Measurements from ENCODE around the gene MED13L.

Gene MED13L

DNA sequence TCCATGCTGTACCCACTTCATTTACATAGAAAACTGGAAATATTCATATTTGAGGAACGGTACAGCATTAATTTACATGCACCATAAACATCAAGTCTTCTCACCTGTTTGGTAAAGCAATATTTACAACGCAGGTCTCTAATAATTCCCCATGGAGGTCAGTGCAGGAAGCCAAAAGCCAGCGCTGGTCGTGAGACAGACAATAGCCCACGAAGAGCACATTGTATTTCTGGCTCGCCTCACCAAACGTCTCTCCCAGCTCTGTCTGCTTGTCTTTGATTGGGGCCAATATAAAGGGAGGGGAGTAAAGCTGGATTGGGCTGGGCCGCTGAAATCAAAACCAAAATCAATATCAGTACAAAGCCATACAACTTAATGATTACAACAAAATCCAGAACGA lies 302.1 kb downstream of the MED13L start:
- no peak for DNase-seq (ENCODE audit: low spot score)

- no peak for DNase-seq (ENCODE audit: low spot score)
Observed at GRCh38 chr12:115973968-115974724, 303.3 kb downstream of the MED13L start.

GRCh38 chr12:115973066-115973465 lies 304.4 kb downstream of the MED13L start:
- DNase-seq (ENCODE audit: low spot score) = no peak

GRCh38 chr12:115972241-115972640 lies 305.3 kb downstream of the MED13L start:
- no peak for DNase-seq (ENCODE audit: low spot score)

GRCh38 chr12:115968211-115968610 lies 309.3 kb downstream of the MED13L start:
- no peak for DNase-seq (ENCODE audit: low spot score)

- no peak for DNase-seq (ENCODE audit: low spot score)
Observed at GRCh38 chr12:115966376-115966775, 311.1 kb downstream of the MED13L start.

DNA sequence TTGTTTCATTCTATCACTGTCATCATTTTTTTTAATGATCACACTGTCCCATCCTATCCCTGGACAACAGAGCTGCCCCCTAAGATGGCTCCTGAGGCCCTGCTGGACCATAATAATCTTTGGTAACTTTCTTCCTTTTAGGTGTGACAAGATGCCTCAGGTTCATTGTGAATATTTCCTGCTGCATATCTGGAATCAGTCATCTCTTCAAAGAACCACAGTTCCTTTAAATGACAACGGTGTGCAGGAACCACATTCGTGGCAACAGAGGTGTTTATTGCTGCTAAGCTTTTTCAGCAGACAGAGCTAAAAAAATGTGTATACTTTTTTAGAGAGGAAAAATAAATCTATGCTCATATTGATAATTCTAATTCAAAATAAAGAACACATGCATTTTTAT lies 312.9 kb downstream of the MED13L start:
- DNase-seq (ENCODE audit: low spot score) = no peak

DNA sequence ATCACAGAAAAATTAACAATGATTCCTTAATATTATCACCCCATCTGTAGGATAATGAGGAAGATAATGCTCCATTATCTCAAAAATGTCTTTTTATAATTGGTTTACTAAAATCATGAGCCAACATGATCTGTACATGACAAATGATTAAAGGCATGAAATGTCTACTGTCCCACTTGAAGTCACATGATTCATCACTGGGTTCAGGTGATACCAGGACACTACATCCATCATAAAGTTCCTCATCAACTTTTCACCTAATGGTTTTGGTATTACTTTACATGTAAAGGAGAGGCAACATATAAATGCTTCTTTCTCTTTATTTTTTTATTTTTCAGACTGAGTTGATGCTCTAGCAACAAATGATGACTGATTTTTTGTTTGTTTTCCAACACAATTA lies 313.3 kb downstream of the MED13L start:
- no peak for DNase-seq (ENCODE audit: low spot score)

DNA sequence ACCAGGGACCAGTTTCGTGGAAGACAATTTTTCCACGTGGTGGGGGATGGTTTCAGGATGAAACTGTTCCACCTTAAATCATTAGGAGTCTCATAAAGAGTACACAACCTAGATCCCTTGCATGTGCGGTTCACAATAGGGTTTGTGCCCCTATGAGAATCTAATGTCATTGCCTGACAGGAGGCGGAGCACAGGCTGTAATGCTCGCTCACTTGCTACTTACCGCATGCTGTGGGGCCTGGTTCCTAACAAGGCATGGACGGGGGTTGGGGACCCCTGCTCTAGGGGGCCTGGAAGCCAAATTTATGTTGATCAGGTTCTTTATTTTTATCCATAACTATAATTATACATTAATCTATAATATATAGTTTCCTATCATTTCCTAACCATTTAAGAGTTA lies 315.3 kb downstream of the MED13L start:
- DNase-seq (ENCODE audit: low spot score) = no peak

DNA sequence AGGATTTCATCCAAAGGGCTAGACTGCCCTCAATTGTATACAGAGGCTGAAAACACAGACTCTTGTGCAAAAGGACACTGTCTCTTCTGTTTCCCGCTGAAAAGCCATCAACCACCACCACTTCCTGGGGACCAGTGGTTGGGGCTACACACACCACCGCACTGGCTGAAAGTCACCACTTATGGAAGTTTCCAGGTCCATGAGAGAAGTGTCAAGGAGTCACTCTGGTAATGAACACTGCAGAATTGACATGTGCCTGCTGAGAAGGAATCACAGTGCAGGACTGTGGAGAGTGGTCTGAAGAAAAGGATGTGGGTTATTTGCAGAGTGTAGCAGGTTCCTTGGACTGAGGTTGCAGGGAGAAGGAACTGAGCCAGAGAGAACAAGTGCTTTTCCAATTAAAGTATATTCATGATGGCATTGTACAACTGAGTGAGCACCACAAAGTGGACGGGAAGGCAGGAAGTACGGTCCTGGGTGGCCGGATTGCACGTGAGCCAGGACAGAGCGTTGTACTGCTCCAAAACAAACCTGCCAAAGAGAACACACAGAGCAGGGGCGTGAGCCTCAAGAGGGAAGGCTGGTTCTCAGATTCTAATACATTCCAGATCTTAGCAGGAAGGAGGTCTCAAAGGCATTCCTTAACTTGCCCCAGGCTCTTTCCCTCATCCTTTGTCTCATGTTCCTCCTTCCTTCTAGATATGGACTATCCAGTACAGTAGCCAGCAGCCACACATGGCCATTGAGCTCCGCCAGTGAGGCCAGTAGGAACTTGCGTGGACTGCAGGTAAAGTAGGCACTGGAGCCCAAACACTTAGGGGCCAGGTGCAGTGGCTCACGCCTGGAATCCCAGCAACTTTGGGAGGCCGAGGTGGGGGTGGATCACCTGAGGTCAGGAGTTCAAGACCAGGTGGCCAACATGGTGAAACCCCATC lies 316.4 kb downstream of the MED13L start:
- no peak for DNase-seq (ENCODE audit: low spot score)

DNA sequence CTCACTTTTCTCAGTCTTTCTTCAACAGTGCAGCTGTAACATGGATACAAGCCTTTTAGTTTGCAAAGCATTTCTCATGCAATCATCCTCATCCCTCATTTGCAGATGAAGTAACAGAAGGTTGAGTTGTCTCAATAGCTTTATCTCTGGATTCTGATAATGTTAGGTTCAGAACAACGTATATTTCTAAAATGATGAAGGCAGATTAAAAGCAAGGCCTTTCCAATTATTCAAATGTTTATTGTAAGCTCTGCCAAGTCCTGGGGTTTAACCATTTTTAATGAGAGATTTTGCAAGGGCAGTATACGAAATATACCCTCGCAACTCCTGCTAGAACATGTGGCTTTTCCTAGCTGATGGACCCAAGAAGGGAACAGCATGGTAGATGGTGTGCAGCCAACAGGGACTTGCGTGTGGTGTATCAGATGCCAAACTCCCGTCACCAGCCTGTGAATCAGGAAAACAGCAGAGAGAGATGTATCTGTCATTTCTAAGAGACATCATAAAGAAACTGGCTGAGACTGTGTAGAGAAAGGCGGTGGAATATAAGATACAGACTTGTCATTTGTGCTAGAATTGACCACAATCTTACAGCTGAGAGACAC lies 319.7 kb downstream of the MED13L start:
- DNase-seq (ENCODE audit: low spot score) = no peak

GRCh38 chr12:115956659-115957058 lies 320.8 kb downstream of the MED13L start:
- DNase-seq (ENCODE audit: low spot score) = no peak

DNA sequence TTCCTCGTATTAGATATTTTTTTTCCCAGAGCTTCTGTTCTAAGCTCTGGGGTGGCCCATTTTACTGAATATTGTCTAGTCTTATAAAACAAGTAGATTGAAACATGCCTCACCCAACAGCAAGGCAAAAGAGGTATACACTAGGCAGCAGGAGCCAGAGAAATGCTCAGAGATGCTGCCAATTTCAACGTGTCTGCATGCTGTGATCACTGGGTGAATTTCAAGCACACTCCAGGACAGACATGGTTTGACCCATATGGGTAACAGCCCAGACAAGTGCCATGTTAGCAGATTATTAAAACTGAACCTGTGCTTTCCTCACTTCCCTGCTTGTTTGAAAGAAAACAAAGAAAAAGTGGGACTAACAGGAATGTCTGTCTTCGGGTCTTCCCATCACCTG lies 321.3 kb downstream of the MED13L start:
- DNase-seq (ENCODE audit: low spot score) = no peak

DNA sequence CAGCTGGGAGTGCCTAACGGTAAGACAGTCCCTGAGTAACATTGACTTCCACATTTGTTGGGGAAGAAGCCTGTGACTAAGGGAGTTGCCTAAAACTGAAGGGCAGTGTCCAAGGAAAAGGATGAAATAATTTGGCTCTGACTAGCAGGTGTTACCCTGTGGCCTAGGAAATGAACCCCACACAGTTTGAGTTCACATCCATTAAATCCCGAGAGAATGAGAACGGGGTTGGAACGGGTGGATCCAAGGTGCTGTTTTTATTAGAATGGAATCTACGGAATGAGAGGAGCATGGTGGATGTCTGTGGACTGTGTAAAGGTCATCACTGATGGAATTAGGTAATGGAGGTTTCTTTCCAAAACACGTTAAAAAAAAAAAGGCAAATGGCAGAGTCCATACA lies 324.0 kb downstream of the MED13L start:
- DNase-seq (ENCODE audit: low spot score) = no peak

DNA sequence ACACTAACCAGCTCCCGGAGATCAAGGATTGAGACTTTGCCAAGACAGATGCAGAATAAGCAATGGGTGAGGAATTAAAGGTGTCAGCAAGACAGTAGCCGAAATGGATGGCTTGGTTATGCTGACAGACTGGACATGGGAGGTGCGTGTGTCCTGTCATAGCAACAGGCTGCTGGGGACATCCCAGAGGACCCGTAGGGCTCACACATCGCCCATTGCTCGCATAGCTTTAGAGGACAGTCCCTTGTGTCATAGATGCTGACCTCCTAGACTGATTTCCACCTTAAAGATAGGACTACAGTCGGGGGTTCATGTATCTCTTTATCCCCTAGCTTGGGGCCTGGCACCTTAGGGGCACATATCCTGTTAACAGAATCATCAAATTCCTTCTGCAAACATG lies 324.5 kb downstream of the MED13L start:
- DNase-seq (ENCODE audit: low spot score) = no peak

GRCh38 chr12:115950959-115951358 lies 326.5 kb downstream of the MED13L start:
- DNase-seq (ENCODE audit: low spot score) = no peak

DNA sequence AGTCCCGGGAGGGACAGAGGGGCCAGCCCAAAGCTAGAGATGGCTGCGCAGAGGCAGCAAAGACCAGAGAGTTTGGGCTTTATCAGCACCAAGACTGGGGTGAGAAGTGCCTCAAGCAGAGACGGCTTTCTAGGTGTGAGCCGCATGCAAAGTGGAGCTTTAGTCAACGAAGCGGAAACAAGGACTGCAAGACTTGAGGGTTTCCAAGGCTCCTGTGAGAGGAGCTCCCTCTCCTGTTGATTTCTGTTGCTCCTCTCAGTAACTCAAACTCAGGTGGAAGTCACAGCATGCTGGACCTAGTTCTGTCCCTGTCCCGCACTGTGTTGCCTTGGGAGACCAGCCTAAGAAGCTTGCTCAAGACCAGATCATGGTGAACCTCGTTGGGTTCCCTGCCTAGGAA lies 327.8 kb downstream of the MED13L start:
- DNase-seq (ENCODE audit: low spot score) = no peak

DNA sequence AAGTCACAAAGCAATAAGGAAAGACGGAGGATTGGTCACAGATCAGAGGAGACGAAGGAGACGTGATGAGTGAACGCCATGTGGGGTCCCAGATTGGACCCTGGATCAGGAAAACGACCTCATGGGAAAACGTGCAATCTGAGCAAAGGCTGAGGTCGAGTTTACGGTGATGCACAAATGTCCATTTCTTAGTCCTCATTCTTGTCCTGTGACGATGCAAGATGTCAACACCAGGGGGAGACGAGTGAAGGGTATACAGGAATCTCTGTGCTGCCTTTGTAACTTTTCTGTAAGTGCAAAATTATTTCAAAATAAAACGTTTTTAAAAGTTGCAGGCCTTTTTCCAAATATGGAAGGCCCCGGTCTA lies 329.8 kb downstream of the MED13L start:
- DNase-seq (ENCODE audit: low spot score) = no peak

DNA sequence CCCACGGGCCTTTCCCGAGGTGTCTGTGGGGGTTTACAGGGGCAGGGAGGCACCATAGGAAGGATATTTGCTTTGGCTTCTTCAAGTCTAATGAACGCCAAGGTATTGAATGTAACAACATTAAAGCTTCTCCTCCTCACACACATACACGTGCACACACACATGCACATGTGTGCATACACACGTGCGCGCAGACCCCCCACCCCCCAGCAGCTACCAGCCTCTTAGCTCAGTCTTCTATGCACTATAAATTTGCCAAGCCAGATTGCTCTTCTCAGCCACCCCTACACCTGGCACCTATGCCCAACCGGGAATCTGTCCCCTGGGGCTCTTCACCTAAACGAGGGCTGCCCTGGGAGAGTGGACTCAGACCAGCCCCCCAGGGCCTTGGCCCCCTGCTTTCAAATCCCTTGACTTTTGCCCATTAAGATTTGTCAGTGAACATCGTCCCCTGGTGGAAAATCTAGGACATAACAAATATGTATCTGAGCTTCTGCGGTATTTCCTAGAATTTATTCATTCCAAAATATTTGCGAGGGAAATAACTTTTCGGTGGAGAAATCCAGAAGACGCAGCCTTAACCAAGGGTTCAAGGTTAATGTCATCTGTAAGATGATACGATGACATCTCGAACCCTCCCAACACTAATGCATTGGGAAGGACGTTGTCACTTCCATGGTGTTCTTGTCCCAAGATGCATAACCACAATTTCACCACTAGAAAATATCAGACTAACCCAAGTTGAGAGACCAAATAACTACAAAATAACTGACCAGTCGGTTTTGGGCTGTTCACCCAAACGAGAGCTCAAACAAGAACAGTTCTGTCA lies 330.4 kb downstream of the MED13L start:
- DNase-seq (ENCODE audit: low spot score) = no peak

- no peak for DNase-seq (ENCODE audit: low spot score)
Observed at GRCh38 chr12:115946092-115946491, 331.4 kb downstream of the MED13L start.

DNA sequence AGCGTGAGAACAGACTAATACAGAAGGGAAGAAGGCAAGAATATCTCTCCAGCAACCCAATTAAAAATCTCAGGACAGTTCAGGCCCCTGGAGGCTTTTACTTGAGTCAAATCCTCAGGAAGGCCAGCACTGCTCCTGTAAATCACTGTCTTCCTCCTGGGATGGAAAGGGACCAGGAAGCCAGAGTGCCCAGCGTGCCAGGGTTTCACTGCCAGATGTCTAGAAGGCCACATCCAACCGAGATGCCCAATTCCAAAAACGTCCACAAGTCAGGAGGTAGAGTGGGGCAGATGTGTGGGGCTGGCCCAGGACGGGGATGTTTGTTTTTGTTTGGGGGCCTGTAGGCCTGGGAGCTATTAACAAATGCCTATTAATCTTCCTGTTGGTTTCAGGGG lies 332.0 kb downstream of the MED13L start:
- no peak for DNase-seq (ENCODE audit: low spot score)
